ENCODE measurements around the gene RNPS1.

DNA sequence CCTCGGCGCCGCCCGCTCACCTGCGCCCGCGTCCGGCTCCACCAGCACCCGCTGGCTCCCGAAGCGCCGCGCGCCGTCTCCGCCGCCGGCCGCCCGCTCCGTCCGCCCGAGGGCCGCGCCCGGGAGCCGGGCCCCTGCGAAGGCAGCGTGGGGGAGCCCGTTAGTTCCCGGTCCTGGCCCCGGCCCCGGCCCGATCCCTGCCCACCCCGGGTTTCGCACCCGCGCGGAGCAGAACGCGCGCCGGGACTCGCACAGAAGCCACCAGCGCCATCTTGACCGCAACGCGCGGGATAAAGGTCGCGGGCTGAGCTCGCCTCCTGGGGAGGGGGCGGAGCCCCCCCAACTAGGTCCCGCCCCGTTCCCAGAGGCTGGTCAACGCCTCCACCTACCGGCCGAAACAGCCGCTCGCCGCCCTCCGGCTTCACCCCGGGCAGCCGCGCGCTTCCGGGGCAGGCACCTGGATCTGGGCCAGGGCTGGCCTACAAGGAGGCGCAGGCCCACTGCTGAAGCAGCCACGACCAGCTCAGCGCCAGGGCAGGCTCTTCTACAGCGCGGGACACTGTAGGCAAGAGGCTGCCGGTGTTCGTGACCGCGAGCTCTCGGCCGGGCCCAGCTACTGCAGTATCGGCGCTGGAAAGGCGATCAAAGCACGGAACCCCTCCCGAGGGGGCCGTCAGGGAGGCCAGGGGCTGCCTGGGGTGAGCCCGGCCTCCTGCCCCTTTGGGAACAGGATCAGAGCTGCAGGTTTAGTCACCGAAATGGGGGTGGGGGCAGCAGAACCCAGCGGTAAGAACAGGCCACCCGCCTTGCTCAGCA, 16.4 kb downstream of the RNPS1 start, which contains the start of gene ECI1:
- TF ChIP-seq POLR2A (IDR thresholded peaks at IDR 0.05) = peak; percentile 85
- TF ChIP-seq, protein P1, sequence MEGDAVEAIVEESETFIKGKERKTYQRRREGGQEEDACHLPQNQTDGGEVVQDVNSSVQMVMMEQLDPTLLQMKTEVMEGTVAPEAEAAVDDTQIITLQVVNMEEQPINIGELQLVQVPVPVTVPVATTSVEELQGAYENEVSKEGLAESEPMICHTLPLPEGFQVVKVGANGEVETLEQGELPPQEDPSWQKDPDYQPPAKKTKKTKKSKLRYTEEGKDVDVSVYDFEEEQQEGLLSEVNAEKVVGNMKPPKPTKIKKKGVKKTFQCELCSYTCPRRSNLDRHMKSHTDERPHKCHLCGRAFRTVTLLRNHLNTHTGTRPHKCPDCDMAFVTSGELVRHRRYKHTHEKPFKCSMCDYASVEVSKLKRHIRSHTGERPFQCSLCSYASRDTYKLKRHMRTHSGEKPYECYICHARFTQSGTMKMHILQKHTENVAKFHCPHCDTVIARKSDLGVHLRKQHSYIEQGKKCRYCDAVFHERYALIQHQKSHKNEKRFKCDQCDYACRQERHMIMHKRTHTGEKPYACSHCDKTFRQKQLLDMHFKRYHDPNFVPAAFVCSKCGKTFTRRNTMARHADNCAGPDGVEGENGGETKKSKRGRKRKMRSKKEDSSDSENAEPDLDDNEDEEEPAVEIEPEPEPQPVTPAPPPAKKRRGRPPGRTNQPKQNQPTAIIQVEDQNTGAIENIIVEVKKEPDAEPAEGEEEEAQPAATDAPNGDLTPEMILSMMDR (IDR thresholded peaks at IDR 0.05) = peak; percentile 53 to 96 (median 84)
- TF ChIP-seq POLR2AphosphoS5 (IDR thresholded peaks at IDR 0.05) = peak; percentile 93

Measured in prostate gland (tissue), 2 donors.